Putamen (tissue), 1 donor: Measurements from ENCODE around the gene NOX4.
A peak's percentile ranks its signal among the peaks of the same experiment; 100 is the strongest.
"Not testable (repeated sequence)": the region's sequence is repeated elsewhere in the genome, so short reads cannot be mapped to it uniquely, and the experiment has no call there.

Experiments used
- DNase-seq: peaks from one replicate; pipeline ENCODE4 v3.0.0-alpha.2; 2016; ENCODE audit warnings: low spot score

NOX4 gene

DNA sequence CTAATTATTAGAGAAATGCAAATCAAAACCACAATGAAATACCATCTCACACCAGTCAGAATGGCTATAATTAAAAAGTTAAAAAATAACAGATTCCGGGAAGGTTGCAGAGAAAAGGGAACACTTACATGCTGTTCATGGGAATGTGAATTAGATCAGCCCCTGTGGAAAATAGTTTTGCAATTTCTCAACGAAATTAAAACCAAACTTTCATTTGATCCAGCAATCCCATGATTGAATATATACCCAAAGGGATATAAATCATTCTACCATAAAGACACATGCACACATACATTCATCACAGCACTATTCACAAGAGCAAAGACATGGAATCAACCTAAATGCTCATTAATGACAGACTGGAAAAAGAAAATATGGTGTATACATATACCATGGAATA lies 32.5 kb downstream of the NOX4 start:
- no peak for DNase-seq

DNA sequence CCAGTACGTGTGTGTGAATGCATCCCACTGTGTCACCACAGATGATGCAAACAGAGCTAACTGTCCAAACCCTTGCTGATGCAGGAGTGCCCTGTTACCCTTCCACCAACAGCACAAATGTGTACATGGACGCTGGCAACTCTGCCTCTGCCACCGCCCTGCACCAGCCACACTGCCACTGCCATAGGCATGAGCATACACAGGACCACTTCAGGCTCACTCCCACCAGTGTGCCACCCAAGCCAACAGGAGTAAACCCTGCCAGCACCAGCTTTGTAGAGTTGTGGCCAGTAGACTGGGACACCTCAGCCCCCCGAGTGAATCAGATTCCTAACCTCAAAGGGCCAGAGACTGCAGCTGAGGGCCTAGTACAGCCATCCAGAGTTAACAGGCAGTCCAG lies 34.0 kb downstream of the NOX4 start:
- DNase-seq, result no peak

DNA sequence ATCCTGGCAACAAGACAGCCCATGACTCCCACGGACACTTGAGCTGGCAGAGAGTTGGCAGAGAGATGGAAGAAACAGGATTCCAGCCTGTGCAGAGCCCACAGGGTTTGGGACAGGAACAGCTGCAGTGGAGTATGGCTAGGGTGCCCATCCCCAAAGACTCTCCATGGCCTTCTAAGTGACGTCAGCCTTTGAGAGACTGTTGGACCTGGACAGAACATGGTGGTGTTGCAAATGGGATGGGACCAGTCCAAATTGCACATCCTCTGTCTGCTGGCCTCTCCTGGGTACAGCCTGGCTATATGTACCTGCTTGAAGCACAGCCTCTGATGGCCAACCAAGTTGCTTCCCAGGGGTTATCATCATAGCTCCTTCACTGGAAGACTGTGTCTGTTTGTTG lies 34.5 kb downstream of the NOX4 start:
- no peak for DNase-seq

DNA sequence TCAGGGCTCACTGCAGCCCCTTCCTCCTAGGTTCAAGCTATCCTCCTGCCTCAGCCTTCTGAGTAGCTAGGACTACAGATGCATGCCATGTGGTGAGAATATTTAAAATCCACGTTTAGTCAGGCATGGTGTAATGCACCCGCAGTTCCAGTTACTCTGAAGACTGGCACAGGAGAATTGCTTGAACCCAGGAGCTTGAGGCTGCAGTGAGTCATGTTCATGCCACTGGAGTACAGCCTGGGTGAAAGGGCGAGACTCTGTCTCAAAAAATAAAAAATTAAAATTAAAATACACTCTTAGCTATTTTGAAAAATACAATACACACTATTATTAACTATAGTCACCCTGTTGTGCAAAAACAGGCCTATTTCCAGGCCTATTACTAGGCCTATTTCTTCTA lies 38.4 kb downstream of the NOX4 start:
- DNase-seq, result no peak

DNA sequence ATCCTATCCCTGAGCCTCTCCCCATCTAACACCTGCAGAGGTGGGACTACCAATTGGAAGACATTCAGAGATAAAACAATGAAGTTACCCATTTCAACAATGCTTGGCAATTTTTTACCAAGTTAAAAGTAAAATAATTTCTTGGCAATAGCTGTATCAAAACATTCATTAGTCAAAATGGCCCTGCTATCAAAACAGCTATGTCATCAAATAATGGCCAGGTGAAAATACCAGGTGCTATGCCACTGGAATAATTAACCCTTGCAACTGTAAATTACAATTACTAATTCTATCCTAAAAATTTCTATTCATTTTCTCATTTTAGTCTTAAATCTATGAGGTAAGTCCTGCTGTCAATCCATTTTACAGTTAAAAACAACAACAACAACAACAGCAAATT lies 43.3 kb downstream of the NOX4 start:
- no peak for DNase-seq

DNA sequence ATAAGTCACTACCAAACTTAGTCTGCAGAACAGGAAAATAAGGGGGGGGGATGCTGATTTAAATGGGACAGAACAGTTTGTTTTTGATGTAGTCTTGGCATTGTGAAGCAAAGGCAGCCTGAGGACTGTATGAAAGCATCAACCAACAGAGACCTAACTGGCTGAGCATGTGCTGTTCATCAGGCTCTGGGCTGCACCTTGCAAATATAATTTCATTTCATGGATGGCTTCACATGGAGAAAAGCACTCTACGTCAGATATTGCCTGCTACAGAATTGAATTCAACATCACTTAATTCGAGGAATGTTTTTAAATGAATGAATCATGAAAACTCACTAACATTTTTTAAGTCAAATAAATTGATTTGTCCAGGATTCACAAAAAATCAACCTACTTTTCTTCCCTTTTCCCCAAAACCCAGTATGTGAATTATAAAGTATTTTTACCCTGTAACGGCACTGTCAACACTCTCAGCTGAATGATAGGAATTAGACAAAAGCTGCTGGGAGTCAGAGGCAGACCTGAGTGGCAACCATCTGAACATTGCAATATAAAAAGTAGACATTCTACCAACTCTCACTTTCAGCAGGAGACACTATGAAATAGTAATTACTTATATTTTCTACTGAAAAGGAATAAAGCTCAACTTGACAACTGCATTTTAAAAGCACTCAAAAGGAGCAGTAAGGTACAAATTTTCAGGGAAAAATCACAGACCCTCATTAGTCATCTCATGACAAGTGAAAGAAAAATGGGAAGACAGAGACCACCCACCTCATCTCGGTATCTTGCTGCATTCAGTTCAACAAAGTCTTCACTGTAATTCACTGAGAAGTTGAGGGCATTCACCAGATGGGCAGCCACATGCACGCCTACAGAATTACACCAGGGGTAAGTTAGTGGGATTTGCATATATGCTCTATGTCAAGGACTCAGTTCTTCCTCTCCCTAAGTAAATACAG lies 47.5 kb downstream of the NOX4 start:
- DNase-seq, result no peak

DNA sequence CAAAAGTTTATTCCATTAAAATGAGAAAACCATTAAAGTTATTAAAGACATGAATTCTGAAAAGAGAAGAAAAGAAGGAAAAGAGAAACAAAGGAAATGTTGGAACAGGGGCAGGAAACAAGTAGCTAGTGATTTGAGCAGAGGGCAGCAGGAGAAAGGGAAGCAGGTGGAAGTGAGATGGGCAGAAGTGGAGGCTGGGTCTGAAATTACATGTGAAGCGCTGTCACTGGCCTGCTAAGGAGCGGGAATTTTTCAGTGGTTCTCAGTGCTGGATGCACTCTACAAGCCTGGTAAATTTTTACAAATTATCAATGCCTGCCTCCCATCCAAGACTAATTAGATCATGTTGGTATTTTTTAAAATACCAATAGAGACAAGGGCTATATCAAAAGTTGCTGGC lies 48.4 kb downstream of the NOX4 start:
- DNase-seq, result no peak

DNA sequence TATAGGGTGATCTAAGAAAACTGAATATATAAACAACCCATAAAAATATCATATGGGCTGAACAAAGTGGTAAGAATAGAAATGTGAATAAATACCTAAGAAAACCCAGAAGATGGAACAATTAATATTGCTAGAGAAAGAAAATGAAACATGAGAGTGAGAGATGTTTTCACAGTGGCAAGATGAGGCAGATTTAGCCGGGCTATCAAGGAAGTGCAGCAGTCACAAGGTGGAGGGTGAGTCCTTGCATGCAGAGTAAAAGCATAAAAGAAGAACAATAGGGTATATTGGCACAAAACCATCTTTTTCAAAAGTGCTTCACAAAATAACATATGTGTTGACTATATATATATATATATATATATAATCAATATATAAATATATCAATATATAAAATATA lies 49.6 kb downstream of the NOX4 start:
- no peak for DNase-seq

DNA sequence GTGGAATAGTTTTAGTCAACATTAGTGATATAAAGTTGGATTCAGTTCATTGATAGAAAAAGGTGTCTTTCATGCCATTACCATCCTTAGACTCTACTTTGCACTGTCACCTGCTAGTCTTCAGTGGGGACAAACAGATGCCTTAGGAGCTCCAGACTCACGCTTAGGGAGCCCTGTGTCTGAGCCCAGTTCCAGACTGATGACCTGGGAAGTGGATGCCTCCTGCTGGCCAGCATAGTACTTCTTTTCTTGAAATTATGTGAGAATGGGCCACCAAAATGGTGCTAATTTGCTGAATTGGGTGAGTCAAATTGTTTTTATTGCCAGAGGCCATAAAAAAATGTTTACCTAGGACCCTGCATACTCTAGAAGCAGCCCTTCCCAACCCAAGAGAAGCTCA lies 53.9 kb downstream of the NOX4 start:
- DNase-seq, result no peak

DNA sequence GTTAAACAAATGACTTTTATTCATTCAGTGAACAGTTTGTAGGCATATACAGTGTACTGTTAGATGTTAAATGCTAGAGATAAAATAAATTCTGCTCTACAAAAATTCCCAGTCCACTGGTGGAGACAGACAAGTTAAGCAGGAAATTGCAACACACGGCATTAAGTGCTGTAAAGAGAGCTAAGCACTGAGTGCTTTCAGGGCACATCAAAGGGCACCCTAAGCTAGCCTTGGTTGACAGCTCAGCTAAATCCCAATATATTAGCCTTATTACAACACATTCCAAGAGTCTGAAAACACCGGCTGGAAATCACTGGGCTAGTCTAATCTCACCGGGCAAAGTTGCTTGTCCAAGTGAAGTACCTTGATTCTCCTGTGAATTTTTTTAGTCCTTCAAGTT lies 55.1 kb downstream of the NOX4 start:
- DNase-seq, result no peak

DNA sequence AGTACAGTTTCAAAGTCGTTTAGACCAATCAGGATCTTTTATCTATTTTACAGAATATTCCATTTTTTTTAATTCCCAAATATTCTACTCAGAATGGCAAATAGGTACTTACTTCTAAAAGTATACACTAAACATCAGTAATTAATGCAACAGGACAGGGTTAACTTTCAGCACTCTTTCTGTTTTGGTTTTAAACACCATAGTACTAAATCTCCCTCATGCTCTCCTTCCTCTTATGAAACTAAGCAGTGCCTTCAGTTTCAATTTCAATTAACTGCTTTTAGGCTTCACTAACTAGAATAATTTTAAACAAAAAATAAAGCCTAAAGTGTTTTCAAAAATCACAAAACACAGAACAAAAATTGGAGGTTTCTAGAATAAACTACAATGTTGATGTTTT lies 57.9 kb downstream of the NOX4 start:
- DNase-seq, result no peak

DNA sequence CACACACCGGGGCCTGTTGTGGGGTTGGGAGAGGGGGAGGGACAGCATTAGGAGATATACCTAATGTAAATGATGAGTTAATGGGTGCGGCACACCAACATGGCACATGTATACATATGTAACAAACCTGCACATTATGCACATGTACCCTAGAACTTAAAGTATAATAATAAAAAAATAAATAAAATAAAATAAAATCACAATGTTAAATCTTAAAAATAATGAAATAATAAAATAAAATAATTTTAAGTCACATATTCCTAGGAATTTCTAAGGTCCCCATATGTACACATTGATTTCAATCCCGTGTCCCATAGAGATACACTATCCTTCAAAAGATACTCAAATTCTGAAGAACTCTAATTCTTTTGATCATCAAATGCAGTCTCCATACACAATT lies 59.0 kb downstream of the NOX4 start:
- DNase-seq, result not testable (repeated sequence)

DNA sequence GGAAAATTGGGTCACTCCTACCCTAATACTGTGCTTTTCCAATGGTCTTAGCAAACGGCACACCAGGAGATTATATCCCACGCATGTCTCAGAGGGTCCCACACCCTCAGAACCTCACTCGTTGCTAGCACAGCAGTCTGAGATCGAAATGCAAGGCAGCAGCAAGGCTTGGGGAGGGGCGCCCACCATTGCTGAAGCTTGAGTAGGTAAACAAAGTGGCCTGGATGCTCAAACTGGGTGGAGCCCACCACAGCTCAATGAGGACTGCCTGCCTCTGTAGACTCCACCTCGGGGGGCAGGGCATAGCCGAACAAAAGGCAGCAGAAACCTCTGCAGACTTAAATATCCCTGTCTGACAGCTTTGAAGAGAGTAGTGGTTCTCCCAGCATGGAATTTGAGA lies 64.7 kb downstream of the NOX4 start:
- DNase-seq, result not testable (repeated sequence)

DNA sequence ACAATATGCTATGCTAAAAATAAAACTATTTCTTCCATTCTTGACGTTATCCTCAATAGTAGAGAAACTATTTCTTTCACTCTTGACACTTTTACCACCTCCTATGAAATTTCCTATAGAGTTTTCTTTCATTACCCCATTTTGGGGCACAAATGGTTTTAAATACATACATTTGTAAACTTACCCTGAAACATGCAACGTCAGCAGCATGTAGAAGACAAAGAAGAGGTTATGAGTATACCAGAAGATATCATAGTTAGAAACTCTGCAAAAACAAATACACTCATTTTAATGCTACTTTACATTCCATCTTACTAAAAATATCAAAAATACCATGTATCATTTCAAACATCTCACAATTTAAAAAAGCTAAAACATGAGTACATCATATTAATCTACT lies 69.5 kb downstream of the NOX4 start:
- DNase-seq, result no peak

DNA sequence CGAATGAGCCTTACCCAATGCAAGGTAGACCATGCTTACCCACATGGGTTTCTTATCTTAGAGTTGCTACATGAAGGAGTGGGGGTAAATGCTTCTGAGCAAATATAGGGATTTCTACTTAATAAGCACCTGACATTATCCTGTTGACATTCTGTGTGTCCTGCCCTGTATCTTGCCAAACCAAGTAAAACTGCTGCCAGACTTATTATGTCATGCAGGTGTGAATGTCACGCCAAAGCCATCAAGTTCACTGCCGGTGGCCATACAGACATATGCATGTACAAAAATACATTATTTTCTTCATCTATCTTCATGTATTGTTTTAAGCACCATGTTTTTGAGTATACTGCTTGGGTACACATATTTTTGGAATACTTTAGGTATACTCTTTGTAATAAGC lies 70.2 kb downstream of the NOX4 start:
- no peak for DNase-seq

DNA sequence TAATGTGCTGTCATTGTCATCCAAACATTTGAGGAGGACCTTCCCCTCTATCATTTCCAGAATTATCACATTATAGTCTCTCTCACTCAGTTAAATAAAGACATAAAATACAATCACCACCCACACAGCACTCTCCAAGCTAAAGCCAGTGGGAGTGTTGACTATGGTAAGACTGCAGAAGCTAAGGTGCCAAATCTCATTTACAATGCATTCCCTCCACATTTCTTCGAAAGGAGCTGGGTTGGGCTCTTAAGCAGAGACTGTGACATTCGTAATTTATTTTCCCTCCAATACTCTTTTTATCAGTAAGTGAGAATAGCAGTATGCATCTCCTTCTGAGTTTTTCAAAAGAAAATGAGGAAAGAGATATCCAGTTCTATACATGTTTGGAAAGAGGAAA lies 74.2 kb downstream of the NOX4 start:
- DNase-seq, result peak; percentile 3

DNA sequence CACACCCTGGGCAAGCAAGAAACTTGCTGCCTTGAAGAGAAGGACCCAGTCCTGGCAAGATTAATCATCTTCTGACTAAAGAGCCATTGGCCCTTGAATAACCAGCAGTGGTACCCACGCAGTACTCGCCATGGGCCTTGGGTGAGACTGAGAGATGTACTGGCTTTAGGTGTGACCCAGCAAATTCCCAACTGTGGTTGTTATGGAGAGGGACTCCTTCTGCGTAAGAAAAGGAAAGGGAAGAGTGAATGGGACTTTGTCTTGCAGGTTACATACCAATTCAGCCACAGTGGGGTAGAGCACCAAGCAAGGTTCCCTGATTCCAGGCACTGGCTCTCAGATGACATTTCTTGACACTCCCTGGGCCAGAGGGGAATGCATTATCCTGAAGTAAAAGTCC lies 80.1 kb downstream of the NOX4 start:
- not testable (repeated sequence) for DNase-seq

DNA sequence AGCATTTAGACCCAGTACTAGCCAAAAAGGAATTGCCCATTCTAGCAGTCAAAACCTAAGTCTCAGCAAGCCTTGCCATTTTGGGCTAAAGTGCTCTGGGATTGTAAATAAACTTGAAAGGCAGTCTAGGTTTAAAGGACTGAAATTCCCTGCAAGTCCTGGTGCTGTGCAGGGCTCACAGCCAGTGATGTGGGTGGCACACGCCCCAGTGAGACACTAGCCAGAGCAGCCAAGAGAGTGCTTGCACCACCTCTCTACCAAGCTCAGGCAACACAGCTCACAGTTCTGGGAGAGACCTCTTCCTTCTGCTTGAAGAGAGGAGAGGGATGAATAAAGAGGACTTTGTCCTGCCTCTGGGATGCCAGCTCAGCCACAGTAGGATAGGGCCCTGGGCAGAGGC lies 80.5 kb downstream of the NOX4 start:
- DNase-seq, result not testable (repeated sequence)

DNA sequence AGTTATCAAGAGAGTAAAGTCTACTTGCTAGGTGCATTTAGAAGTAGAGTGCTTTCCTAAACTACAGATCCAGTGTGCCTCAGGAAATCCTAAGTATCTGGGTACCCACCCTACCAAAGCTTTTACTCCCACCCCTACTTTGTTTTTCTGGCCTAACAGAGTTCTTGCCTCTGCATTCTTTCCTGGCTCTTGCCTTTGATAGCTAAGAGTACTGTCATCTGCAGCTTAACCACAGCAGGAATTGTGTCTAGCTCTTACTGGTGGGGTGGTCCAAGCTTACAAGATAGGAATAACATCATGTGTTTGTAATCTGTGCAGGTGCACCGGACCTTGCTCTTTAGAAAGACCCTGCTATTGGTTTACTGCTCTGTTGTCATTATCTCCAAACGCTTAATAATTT lies 82.7 kb downstream of the NOX4 start:
- not testable (repeated sequence) for DNase-seq

DNA sequence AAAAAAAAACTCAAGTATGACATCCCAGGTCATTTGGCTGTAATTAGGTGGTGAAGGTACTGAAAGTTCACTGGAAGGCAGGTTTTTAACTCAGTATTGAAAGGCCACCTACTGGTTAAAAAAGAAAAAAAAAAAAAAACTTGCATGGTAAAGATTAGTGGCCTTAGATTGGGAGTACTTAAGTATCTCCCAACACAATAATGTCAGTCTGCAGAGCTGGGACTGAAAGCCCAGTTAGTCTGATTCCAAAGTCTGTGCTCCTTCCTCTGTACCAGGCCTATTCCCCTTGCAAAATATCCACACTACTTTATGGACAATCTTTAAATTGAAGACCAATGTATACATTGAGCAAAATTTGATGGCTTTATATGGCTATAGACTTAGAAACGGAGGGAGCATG lies 85.5 kb downstream of the NOX4 start:
- no peak for DNase-seq

DNA sequence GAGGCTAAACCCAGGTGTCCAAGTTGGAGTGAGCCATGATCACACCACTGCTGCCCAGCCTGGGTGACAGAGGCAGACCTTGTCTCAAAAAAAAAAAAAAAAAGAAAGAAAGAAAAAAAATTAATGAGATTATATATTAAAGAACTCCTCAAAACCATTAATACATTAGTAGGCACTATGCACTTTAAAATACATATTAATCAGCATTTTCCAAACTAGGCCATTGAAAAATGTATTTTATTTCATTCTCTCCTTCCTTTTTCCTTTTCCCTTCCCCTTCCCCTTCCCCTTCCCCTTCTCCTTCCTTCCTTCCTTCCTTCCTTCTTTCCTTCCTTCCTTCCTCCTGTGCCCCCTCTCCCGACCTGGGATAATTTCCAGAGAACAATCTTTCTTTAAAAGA lies 99.5 kb downstream of the NOX4 start:
- not testable (repeated sequence) for DNase-seq

DNA sequence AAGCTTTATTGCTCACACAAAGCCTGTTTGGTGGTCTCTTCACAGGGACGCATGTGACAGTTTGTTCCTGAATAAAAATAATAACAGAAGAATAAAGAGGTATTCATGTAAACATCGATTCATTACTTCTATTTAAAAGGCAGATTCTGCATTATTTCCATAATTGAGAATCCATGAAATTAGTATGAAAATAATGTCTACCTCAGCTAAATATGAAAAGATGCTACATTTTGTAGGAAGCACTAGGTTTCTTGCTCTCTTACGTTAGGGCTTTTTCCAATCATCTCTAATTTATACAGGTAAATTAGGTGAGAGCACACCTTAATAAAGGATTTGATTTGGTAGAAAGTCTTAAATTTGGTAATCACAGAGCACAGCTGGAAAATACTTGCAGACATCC lies 103.7 kb downstream of the NOX4 start:
- DNase-seq, result not testable (repeated sequence)

DNA sequence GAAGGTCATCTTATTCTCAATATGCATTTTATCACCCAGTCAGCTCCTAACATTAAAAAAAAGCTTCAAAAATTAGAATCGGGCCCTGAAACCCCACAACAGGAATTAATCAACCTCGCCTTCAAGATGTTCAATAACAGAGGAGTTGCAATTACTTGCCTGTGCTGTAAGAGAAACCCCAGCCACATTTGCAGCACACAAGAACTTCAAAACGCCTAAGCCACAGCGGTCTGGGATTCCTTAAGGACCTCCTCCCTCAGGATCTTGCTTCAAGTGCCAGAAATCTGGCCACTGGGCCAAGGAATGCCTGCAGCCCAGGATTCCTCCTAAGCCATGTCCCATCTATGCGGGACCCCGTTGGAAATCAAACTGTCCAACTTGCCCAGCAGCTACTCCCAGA lies 108.2 kb downstream of the NOX4 start:
- not testable (repeated sequence) for DNase-seq

DNA sequence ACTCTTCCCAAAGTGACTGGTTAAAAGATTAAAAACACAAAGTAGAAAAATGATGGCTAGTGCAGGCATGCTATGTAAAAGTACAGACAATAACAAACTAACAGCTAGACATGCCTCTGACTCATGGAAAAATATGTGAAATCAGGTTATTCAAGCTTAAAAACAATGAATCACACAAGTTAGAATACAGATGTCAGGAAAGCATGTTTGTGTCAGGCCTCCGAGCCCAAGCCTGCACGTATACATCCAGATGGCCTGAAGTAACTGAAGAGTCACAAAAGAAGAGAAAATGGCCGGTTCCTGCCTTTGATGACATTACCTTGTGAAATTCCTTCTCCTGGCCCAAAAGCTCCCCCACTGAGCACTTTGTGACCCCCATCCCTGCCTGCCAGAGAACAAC lies 110.1 kb downstream of the NOX4 start:
- DNase-seq, result no peak
